Activated CD4-positive, CD25-positive, alpha-beta regulatory T cell (primary cell): Measurements from ENCODE around the gene DRAXIN.
A peak's percentile ranks its signal among the peaks of the same experiment; 100 is the strongest.

Experiments used
- DNase-seq, 4 experiments: peaks; one replicate each; lab custom pipeline; 2025; lab: John Stamatoyannopoulos, UW

DRAXIN gene

GRCh38 chr1:11691302-11691914 is at the start of gene DRAXIN:
TSS of gene DRAXIN (plus strand) at chr1:11691710. CDS start at chr1:11706259, 14,549 bp downstream.
- no peak for DNase-seq

GRCh38 chr1:11641776-11642305 is 49.7 kb upstream of the DRAXIN start:
- no peak for DNase-seq

GRCh38 chr1:11642418-11643017 is 49.0 kb upstream of the DRAXIN start:
- peak; percentile 32 to 61 (median 39) for DNase-seq

- no peak for DNase-seq
Observed at GRCh38 chr1:11643782-11644181, 47.7 kb upstream of the DRAXIN start.

GRCh38 chr1:11645270-11645669 is 46.2 kb upstream of the DRAXIN start:
- DNase-seq = no peak

GRCh38 chr1:11645670-11646265 is 45.7 kb upstream of the DRAXIN start:
- peak; percentile 64 to 72 (median 68) for DNase-seq

- DNase-seq = no peak
Observed at GRCh38 chr1:11646317-11646716, 45.2 kb upstream of the DRAXIN start.

- no peak for DNase-seq
Observed at GRCh38 chr1:11647333-11647732, 44.2 kb upstream of the DRAXIN start.

- no peak for DNase-seq
Observed at GRCh38 chr1:11648039-11648438, 43.5 kb upstream of the DRAXIN start.

GRCh38 chr1:11648732-11649158 is 42.8 kb upstream of the DRAXIN start:
- DNase-seq = peak in 1 of 4 experiments; percentile 9

- DNase-seq = no peak
Observed at GRCh38 chr1:11649237-11649623, 42.3 kb upstream of the DRAXIN start.

- no peak for DNase-seq
Observed at GRCh38 chr1:11649624-11650330, 41.7 kb upstream of the DRAXIN start.

GRCh38 chr1:11650331-11650991 is 41.0 kb upstream of the DRAXIN start:
- peak; percentile 50 to 67 (median 54) for DNase-seq

GRCh38 chr1:11651017-11651416 is 40.5 kb upstream of the DRAXIN start:
- DNase-seq = no peak

GRCh38 chr1:11652203-11652780 is 39.2 kb upstream of the DRAXIN start:
- no peak for DNase-seq

GRCh38 chr1:11653101-11653860 is 38.2 kb upstream of the DRAXIN start:
- DNase-seq = no peak

GRCh38 chr1:11653861-11654136 is 37.7 kb upstream of the DRAXIN start:
- DNase-seq = no peak

- peak; percentile 46 to 49 (median 46) for DNase-seq
Observed at GRCh38 chr1:11654137-11654938, 37.2 kb upstream of the DRAXIN start, which contains the start of the genes FBXO2 and FBXO44. TSS of gene FBXO2 (minus strand) at chr1:11654429. CDS start at chr1:11654340, 89 bp downstream. TSS of gene FBXO44 (plus strand) at chr1:11654877. CDS start at chr1:11655836, 959 bp downstream.

- DNase-seq = no peak
Observed at GRCh38 chr1:11654939-11655808, 36.3 kb upstream of the DRAXIN start.
